GM23338 (cell line): ENCODE measurements around the gene TMEM214.

Experiments
- CREB1 ChIP-seq: fragments of 250-450 bp; sonication (Bioruptor Pico); IDR thresholded peaks from 2 replicates; pipeline ENCODE4 v1.5.0; 2020; ENCODE audit warnings: low read depth, mild to moderate bottlenecking, moderate library complexity
- CTCF ChIP-seq, 2 experiments: fragments of 200-600 bp in 1 of 2; sonication (generic) in 1 of 2; conservative IDR thresholded peaks; 2 replicates each; pipeline versions ENCODE4 v1.5.1 to v1.6.1; 2016 to 2017; ENCODE audit warnings: antibody characterized with exemption in 2 of 2, low read depth in 2 of 2, mild to moderate bottlenecking in 2 of 2, moderate library complexity in 1 of 2
- EZH2 ChIP-seq: fragments of 200-600 bp; sonication (generic); IDR thresholded peaks from one replicate; pipeline ENCODE4 v1.8.0; 2017; ENCODE audit warnings: antibody characterized with exemption, mild to moderate bottlenecking, low read depth; ENCODE audit not compliant: unreplicated experiment
- POLR2AphosphoS5 ChIP-seq: IDR thresholded peaks from 2 replicates; pipeline ENCODE4 v1.6.1; 2016; ENCODE audit warnings: antibody characterized with exemption, low read depth

- TF ChIP-seq CTCF (conservative IDR thresholded peaks at IDR 0.05; ENCODE audit: low read depth in 2 of 2): no peak
- TF ChIP-seq POLR2AphosphoS5: no peak
- TF ChIP-seq CREB1 (CRISPR knock-in tag): no peak
- TF ChIP-seq EZH2: no peak
Measured at GRCh38 chr2:27019931-27020855, 12.6 kb upstream of the TMEM214 start.
